Epithelial cell of alveolus of lung (primary cell): ENCODE measurements around the gene CCSAP. TPM values are rescaled to one million over a fixed set of nuclear protein-coding genes. Genes with fewer than 3 reads are reported as not detected.

ENCODE experiments used
- total RNA-seq: library from RNA; depleted of rRNA; stranded (reverse); fragments of >200 nt; gene quantifications from 2 replicates; pipeline ENCODE4 v1.2.1, GENCODE V29; 2015

The CCSAP gene
- total RNA-seq: 3.9 and 5.6 TPM in 2 replicates

GRCh38 chr1:229342656-229343569 is at the start of gene CCSAP:
Gene CCSAP, minus strand, starts transcription at chr1:229343047. Its CDS starts 582 bp downstream, at chr1:229342465.

Other genes with a start within 250 kb of the CCSAP start
- 25.0 and 27.1 TPM in 2 replicates for gene RAB4A, start 71.9 kb downstream of the CCSAP start, total RNA-seq
- 0.13 and 10.3 TPM in 2 replicates for gene ACTA1, start 91.0 kb upstream of the CCSAP start, total RNA-seq
- gene NUP133, start 165.3 kb upstream of the CCSAP start, total RNA-seq: 22.8 and 25.2 TPM in 2 replicates
- 11.8 and 14.8 TPM in 2 replicates for gene ABCB10, start 215.7 kb upstream of the CCSAP start, total RNA-seq